Measurements from ENCODE around the gene SMURF1. TPM values are rescaled to one million over a fixed set of nuclear protein-coding genes. Genes with fewer than 3 reads are reported as not detected.

Gene SMURF1
- total RNA-seq, 1 donor from 2014 or later = 30.2 TPM

DNA sequence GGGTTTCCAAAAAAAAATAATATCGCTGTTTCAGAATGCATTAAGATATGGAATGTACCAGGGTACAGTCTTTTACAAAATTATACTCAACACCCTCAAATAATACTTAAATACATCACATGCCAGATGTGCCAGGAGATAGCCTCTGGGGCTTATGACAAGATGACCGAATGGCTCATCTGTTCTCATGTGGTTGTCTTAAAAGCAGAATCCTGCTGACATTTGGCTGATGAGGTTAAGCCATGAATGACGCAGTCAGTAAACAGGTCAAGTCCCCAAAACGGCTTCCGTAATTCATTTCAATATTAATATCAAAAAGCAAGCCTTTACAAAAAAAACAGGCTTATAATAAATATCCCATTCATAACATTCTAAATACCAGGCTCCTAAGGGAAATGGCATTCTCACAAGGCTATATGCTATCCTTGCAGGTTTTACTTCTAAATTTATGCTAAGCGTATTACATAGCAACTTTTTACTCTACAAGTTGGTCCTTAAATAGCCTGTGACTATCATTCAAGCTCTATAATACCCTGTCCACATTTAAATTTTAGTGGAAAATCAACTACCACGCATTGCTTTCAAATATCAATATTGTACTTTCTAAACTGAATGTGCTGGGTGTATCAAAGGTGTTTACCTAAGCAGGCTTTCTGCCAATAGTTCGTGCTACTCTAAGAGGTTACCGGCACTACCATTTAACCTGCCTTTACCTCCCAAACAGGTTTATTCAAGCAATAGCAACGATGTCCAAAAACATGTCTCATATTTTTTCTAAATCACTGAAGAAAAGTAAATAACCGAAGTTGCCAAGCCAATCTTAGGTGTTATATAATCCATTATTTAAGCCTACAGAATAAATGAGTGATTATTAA is 15.6 kb downstream of the SMURF1 start:
- Mint-ChIP-seq H3K4me1 (ENCODE audit: low read depth) (peaks cover 60% of the 10 kb centered on the region), H3K27me3 (ENCODE audit: low read depth) (no peaks in the 10 kb centered on the region), H3K36me3 (ENCODE audit: low read depth) (no peaks in the 10 kb centered on the region), H3K27ac (ENCODE audit: unreplicated experiment) (peak overlapping the region; percentile 77), H3K4me3 (ENCODE audit: unreplicated experiment) (no peak overlapping the region), H3K9me3 (ENCODE audit: low read depth) (no peaks in the 10 kb centered on the region)
- no peak for DNase-seq (ENCODE audit: low spot score)
- TF ChIP-seq, protein P1, sequence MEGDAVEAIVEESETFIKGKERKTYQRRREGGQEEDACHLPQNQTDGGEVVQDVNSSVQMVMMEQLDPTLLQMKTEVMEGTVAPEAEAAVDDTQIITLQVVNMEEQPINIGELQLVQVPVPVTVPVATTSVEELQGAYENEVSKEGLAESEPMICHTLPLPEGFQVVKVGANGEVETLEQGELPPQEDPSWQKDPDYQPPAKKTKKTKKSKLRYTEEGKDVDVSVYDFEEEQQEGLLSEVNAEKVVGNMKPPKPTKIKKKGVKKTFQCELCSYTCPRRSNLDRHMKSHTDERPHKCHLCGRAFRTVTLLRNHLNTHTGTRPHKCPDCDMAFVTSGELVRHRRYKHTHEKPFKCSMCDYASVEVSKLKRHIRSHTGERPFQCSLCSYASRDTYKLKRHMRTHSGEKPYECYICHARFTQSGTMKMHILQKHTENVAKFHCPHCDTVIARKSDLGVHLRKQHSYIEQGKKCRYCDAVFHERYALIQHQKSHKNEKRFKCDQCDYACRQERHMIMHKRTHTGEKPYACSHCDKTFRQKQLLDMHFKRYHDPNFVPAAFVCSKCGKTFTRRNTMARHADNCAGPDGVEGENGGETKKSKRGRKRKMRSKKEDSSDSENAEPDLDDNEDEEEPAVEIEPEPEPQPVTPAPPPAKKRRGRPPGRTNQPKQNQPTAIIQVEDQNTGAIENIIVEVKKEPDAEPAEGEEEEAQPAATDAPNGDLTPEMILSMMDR (IDR thresholded peaks at IDR 0.05) = no peak

DNA sequence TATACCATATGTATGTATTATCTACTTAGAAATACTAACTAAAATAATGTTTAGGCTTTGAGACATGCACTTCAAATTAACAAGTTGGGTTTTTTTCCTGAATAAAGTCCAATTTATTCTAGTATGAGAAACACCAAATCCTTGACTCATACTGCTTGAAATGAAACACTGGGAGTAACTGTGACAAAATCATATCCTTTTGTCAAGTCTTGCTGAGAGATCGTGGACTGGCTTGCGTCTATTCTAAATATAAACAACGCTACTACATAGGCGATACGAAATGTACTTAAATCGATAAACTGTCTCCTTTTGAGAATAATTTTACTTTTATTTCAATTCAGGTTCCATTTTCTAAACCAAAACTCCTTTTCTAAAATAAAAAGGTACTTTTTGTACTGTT is 16.3 kb downstream of the SMURF1 start:
- Mint-ChIP-seq H3K4me1 (ENCODE audit: low read depth) (peaks cover 58% of the 10 kb centered on the region), H3K4me3 (ENCODE audit: unreplicated experiment) (no peak overlapping the region), H3K27me3 (ENCODE audit: low read depth) (no peaks in the 10 kb centered on the region), H3K36me3 (ENCODE audit: low read depth) (no peaks in the 10 kb centered on the region), H3K9me3 (ENCODE audit: low read depth) (no peaks in the 10 kb centered on the region), H3K27ac (ENCODE audit: unreplicated experiment) (peak overlapping the region; percentile 77)
- DNase-seq (ENCODE audit: low spot score) = no peak
- TF ChIP-seq, protein P1 (IDR thresholded peaks at IDR 0.05) = no peak

DNA sequence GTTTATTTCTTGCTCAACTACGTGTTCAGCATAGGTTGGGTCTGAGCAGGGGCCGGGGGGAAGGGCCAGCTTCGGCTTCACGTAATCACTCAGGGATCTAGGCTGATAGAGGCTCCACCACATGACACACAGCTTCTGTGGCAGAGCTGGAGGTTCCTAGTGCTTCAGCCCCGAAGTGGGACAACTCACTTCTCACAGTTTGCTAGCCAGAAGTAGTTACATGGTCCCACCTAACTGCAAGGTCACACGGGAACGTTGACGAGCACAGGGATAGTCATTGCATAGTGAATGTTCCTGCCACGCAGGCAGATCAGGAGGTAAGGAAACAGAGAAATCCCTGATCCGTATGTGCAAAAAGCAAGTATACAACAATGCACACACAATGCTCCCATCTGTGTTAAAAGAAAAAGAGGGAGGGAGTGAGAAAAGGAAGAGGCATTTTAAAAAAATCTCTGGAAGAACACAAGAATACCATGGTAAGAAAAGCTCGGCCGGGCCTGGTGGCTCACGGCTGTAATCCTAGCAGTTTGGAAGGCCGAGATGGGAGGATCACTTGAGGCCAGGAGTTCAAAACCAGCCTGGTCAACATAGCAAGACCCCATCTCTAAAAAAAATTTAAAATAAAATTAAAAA is 16.9 kb downstream of the SMURF1 start:
- Mint-ChIP-seq H3K4me3 (ENCODE audit: unreplicated experiment) (no peak overlapping the region), H3K36me3 (ENCODE audit: low read depth) (no peaks in the 10 kb centered on the region), H3K9me3 (ENCODE audit: low read depth) (no peaks in the 10 kb centered on the region), H3K27me3 (ENCODE audit: low read depth) (no peaks in the 10 kb centered on the region), H3K27ac (ENCODE audit: unreplicated experiment) (peak overlapping the region; percentile 92), H3K4me1 (ENCODE audit: low read depth) (peaks cover 53% of the 10 kb centered on the region)
- no peak for DNase-seq (ENCODE audit: low spot score)
- TF ChIP-seq, protein P1 (IDR thresholded peaks at IDR 0.05) = no peak

DNA sequence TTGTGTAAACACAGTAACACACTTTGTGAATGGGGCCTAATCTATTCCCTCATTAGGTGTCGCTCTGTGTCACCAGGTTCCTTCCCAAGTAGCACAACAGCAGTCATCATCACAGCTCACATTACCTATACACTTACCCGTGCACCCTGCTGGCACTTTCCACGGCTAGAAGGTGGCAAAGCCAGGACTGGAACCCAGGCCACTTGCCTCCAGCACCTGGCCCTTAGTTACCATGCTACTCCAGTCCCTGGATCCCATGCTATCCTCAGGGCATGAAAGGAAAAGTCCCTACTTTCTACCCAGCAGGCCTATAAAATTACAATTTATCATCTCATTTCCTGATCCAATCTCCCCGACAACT is 18.4 kb downstream of the SMURF1 start:
- Mint-ChIP-seq H3K4me1 (ENCODE audit: low read depth) (peaks cover 65% of the 10 kb centered on the region), H3K27me3 (ENCODE audit: low read depth) (no peaks in the 10 kb centered on the region), H3K9me3 (ENCODE audit: low read depth) (no peaks in the 10 kb centered on the region), H3K4me3 (ENCODE audit: unreplicated experiment) (no peak overlapping the region), H3K36me3 (ENCODE audit: low read depth) (no peaks in the 10 kb centered on the region), H3K27ac (ENCODE audit: unreplicated experiment) (peak overlapping the region; percentile 72)
- DNase-seq (ENCODE audit: low spot score) = no peak
- TF ChIP-seq, protein P1 (IDR thresholded peaks at IDR 0.05) = no peak

DNA sequence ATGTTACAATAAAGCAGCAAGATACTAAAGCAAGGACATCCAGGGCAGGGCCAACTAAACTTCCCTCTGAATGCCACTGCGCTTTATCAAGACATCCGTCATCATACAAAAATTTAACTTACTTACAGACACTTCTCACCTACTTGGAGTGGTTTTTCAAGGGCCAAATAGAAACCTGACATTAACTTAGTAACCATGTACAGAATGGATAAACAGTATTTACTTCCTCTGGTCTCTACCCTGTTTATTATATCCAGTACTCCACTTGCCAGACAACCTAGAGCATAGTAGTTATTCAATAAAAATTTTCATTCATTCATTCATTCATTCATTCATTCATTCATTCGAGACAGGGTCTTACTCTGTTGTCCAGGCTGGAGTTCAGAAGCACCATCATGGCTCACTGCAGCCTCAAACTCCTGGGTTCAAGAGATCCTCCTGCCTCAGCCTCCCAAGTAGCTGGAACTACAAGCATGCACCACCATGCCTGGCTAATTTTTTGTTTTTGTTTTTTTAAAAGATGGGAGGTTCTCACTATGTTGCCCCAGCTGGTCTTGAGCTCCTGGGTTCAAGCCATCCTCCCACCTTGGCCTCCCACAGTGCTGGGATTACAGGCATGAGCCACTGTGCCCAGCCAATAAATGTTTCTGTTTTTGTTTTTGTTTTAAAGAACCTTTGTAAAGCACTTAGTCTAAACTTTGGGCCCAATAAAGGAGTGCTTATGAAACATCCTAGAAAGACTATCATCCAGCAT is 19.0 kb downstream of the SMURF1 start:
- Mint-ChIP-seq H3K9me3 (ENCODE audit: low read depth) (peaks cover 4% of the 10 kb centered on the region), H3K27ac (ENCODE audit: unreplicated experiment) (peak overlapping the region; percentile 49), H3K27me3 (ENCODE audit: low read depth) (no peaks in the 10 kb centered on the region), H3K36me3 (ENCODE audit: low read depth) (peaks cover 3% of the 10 kb centered on the region), H3K4me1 (ENCODE audit: low read depth) (peaks cover 71% of the 10 kb centered on the region), H3K4me3 (ENCODE audit: unreplicated experiment) (no peak overlapping the region)
- TF ChIP-seq, protein P1 (IDR thresholded peaks at IDR 0.05) = no peak
- DNase-seq (ENCODE audit: low spot score) = no peak

All from chondrocyte (in vitro differentiated cells).